HG03575 (cell line): Measurements from ENCODE around the gene GSG1L.

ENCODE experiments used
- ATAC-seq: cut with Tn5 transposase; IDR thresholded peaks from one replicate; pipeline ENCODE4 v1.9.1; 2021; ENCODE audit not compliant: unreplicated experiment, insufficient number of reproducible peaks, low FRiP score; ENCODE audit errors: extremely low read depth

The GSG1L gene

DNA sequence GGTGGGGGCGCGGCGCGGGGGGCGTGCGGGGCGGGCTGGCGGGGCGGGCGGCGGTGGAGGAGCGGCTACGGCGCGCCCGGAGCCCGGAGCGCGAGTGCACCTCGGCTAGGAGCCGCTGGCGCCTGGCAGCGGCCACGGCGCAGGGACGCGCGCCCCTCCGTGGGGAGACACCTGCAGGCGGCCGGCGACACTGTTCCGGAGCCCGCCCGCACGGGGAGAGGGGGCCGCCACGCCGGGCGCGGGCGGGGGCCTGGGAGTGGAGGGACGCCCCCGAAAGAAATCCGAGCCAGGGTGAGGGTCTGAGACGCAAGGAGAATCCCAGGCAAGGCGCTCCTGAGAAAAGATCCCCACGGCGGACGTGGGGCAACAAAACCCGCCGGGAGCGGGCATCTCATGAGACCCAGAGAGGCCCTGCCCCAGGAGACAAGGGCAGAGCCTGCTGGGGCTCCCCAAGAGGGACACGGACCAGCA is at the start of gene GSG1L:
GSG1L (minus strand) TSS at position 124 of the 471 bp plus-strand sequence. CDS start 290 bp downstream, outside the sequence.
- ATAC-seq: no peak

DNA sequence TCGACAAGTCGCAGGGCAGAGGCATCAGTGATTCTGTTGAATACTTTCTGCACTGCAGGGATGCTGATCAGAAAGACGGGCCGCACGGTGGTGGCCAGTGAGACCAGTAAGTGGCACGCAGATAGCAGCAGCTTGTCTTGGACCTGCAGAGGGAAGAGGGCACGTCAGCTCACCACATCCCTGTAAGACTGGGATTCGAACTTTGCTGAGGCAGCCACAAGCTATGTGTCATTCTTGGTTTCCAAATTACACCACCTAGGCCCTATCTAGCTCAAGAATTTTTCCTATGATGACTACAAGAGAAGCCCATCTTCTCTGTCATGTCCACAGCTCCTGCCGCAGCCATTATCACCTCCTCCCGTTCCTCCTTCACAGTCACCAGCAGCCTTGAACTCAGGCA is 49.4 kb upstream of the GSG1L start:
- ATAC-seq: no peak

GRCh38 chr16:28110977-28111376 is 47.5 kb upstream of the GSG1L start:
- no peak for ATAC-seq

GRCh38 chr16:28110479-28110878 is 47.0 kb upstream of the GSG1L start:
- no peak for ATAC-seq

- no peak for ATAC-seq
These were observed 46.6 kb upstream of the GSG1L start for GRCh38 chr16:28110074-28110473.

DNA sequence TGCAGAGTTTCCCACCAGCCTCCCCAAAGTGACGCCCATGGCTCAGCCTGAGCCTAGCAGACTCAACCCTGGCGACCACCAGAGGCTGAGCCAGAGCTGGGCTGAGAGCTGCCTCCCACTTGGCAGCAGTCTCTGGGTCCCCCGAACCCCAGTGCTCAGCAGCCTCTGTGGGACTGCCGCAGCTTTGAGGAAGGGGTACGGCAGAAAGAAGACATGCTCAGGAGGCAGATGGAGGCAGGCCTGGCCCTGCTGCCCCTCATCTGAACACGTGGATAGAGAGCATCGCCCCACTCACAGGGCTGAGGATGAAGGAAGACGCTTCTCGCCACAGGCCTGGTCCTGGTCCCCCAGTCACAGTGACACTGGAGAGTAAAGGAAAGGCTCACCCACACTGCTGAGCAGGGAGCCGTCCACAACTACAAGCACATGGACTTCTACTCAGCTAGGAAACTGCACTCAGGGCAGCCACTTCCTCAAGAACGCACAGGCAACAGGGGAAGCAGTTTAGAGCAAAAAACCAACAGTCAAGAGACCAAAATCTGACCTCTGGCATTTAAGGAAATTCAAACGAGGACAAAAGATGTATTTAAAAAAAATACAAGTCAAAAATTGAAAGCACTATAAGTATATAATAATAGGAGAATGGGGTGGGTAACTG is 45.2 kb upstream of the GSG1L start:
- ATAC-seq: no peak

DNA sequence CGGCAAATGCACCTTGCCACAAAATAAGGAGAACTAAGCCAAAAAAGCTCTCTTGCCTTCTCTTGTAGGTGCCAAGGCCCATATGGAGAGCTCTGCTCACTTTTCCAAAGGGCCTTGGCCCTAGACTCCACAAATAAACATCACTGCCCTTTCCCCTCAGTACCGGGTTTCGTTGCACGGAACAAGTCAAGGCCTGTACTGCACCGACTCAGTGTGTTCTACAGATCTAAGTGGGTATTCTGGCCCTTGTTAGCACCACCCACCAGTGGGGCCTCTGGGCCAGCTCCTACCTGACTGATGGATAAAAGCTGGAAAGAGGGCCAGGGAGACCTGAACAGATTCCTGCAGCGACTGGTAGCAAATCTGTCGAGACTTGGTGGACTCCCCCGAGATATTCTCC is 43.7 kb upstream of the GSG1L start:
- ATAC-seq: no peak

GRCh38 chr16:28106467-28107215 is 43.1 kb upstream of the GSG1L start:
- ATAC-seq: no peak

DNA sequence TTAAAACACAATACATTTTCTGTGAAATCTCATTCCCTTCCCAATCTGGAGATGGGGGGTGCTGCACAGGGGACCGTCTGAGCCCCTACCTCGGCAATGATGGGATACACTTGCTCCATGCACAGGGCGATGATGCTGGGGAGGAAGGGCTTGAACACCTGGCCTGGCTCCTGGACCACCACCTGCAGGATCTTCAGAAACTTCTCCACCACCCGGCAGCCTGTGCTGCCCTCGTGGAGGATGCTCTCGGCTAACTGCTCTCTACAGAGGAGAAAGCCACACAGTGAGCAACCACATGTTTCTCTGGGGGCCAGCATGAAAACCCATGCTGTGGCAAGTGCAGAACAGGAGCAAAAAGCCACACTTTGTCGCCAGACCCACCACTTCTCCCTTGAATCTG is 42.4 kb upstream of the GSG1L start:
- no peak for ATAC-seq

- no peak for ATAC-seq
These were observed 41.8 kb upstream of the GSG1L start for GRCh38 chr16:28105297-28105696.

DNA sequence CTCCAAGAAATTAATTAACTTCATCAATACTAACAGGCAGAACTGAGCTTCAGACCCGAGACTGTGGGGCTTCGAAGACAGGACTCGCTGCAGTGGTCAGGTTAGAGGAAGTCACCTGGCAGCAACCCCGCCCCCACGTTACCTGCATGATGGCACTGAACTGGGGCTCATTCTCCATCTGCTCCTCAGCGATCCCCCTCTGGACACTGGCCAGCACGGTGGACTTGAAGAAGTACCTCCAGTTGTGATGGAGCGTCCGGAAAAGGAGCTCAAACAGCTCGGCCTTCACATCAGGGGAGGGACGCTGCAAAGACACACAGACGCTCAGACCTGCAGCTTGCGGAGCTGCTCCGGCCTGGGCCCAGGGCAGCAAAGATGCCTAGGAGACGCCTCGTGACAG is 40.9 kb upstream of the GSG1L start:
- ATAC-seq: no peak

- no peak for ATAC-seq
These were observed 40.1 kb upstream of the GSG1L start for GRCh38 chr16:28103516-28104170.

DNA sequence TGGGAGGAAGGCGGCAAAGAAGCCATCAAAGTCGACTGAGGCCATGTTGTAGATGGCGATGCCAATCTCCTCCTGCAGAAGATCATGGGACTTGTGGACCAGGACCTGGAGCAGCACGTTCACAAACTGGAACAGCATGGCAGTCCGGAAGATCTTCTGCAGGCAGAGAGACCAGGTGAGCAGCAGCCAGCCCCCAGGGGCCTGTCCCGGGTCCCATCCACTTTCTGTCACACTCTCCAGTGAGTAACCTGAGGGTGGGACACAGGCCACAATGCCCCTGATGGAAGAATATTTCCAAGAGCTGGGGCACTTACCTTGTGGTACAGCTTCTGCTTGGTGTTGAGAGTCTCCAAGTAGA is 38.0 kb upstream of the GSG1L start:
- no peak for ATAC-seq

GRCh38 chr16:28100810-28101532 is 37.5 kb upstream of the GSG1L start:
- no peak for ATAC-seq

GRCh38 chr16:28098959-28099945 is 35.7 kb upstream of the GSG1L start:
- no peak for ATAC-seq

GRCh38 chr16:28098171-28098958 is 34.9 kb upstream of the GSG1L start:
- no peak for ATAC-seq

DNA sequence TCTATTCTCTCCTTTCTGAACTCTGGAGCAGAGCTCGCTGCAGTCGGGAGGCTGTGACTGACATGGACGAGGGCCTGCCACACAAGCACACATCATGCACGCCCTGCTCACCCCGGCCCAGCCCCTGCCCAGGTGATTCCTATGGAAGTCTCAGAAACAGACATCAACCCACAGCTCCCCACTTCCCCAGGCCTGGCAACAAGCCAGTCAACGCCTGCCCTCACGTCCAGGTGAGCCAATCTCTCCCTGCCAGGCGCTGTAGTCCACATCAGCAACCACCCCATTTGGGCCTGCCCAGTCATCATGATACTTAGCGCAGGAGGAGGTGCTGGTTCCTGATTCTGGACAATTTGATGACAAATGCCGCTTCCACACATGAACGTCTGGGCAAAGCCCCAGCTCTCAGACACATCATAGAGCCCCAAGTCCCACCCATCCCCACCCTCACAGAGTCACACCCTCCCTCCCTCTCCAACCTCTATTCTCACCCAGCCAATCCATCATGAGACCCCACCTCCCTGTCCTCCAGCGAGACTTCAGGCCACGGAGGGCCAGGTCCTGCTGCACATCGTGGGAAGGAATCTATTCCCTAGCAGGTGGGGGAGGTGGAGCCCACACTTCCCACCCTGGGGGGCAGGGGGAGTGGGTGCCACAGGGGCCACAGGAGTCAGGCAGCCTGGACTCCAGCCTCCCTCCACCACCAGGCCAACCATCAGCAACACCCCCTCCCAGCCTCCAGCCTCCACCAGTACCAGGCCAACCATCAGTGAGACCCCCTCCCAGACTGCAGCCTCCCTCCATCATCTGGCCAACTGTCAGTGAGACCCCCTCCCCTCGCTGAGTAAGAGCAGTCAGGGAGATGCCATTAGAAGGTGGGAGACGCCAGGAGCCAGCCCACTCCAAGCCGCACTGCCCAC is 33.7 kb upstream of the GSG1L start:
- ATAC-seq: no peak
